Stimulated activated CD4-positive, alpha-beta T cell treated with anti-CD3 and anti-CD28 coated beads, Interleukin-4, amount 100 ng/mL, for 48 hours (primary cell): ENCODE results near the gene SLC30A4.
"Not testable (repeated sequence)": the region's sequence is repeated elsewhere in the genome, so short reads cannot be mapped to it uniquely, and the experiment has no call there.

Source experiments
- DNase-seq, 2 donors: peaks; one replicate each; pipeline ENCODE4 v3.0.0-alpha.2; 2020; ENCODE audit warnings: low read depth in 2 of 2

Gene SLC30A4

GRCh38 chr15:45522328-45523165 is at the start of gene SLC30A4:
TSS of gene SLC30A4 (minus strand) at chr15:45522755. CDS start at chr15:45522354, 401 bp downstream.
- peak; percentile 26 to 44 for DNase-seq

- no peak for DNase-seq
Measured at GRCh38 chr15:45555934-45556608, 33.5 kb upstream of the SLC30A4 start.

GRCh38 chr15:45551676-45552075 is 29.1 kb upstream of the SLC30A4 start:
- no peak for DNase-seq

- DNase-seq = no peak
Measured at GRCh38 chr15:45550436-45550835, 27.9 kb upstream of the SLC30A4 start.

- no peak for DNase-seq
Measured at GRCh38 chr15:45549541-45550220, 27.1 kb upstream of the SLC30A4 start.

GRCh38 chr15:45548753-45549520 is 26.4 kb upstream of the SLC30A4 start:
- DNase-seq = no peak

GRCh38 chr15:45546789-45547188 is 24.2 kb upstream of the SLC30A4 start:
- no peak for DNase-seq

GRCh38 chr15:45544266-45545023 is 21.9 kb upstream of the SLC30A4 start:
- DNase-seq = no peak

GRCh38 chr15:45543051-45543450 is 20.5 kb upstream of the SLC30A4 start:
- no peak for DNase-seq

- no peak for DNase-seq
Measured at GRCh38 chr15:45540531-45540930, 18.0 kb upstream of the SLC30A4 start.

GRCh38 chr15:45539680-45540079 is 17.1 kb upstream of the SLC30A4 start:
- no peak for DNase-seq

- no peak for DNase-seq
Measured at GRCh38 chr15:45536934-45537333, 14.4 kb upstream of the SLC30A4 start.

GRCh38 chr15:45535486-45536042 is 13.0 kb upstream of the SLC30A4 start:
- no peak for DNase-seq

GRCh38 chr15:45534821-45535220 is 12.3 kb upstream of the SLC30A4 start:
- DNase-seq = no peak

- DNase-seq = not testable (repeated sequence)
Measured at GRCh38 chr15:45532892-45533291, 10.3 kb upstream of the SLC30A4 start.

GRCh38 chr15:45529613-45530012 is 7.1 kb upstream of the SLC30A4 start:
- no peak for DNase-seq

GRCh38 chr15:45527086-45527485 is 4.5 kb upstream of the SLC30A4 start:
- no peak for DNase-seq

- no peak for DNase-seq
Measured at GRCh38 chr15:45523166-45523460, 558 bp upstream of the SLC30A4 start.

GRCh38 chr15:45521596-45522327 is 793 bp downstream of the SLC30A4 start:
- no peak for DNase-seq

- no peak for DNase-seq
Measured at GRCh38 chr15:45510758-45511280, 11.7 kb downstream of the SLC30A4 start.
